ENCODE results near the gene TSPAN5.

The TSPAN5 gene

GRCh38 chr4:98643755-98644154 is 14.7 kb downstream of the TSPAN5 start:
- no peak for DNase-seq (ENCODE audit: low read depth)

GRCh38 chr4:98642991-98643426 is 15.4 kb downstream of the TSPAN5 start:
- DNase-seq (ENCODE audit: low read depth), result no peak

- DNase-seq (ENCODE audit: low read depth), result no peak
These were observed 16.3 kb downstream of the TSPAN5 start for GRCh38 chr4:98641906-98642668.

GRCh38 chr4:98641376-98641775 is 17.0 kb downstream of the TSPAN5 start:
- DNase-seq (ENCODE audit: low read depth), result no peak

- no peak for DNase-seq (ENCODE audit: low read depth)
These were observed 18.9 kb downstream of the TSPAN5 start for GRCh38 chr4:98639523-98639922.

- DNase-seq (ENCODE audit: low read depth), result no peak
These were observed 19.3 kb downstream of the TSPAN5 start for GRCh38 chr4:98639108-98639507.

- DNase-seq (ENCODE audit: low read depth), result no peak
These were observed 19.8 kb downstream of the TSPAN5 start for GRCh38 chr4:98638661-98639060.

- no peak for DNase-seq (ENCODE audit: low read depth)
These were observed 24.4 kb downstream of the TSPAN5 start for GRCh38 chr4:98634061-98634460.

GRCh38 chr4:98633159-98633558 is 25.3 kb downstream of the TSPAN5 start:
- no peak for DNase-seq (ENCODE audit: low read depth)

- DNase-seq (ENCODE audit: low read depth), result no peak
These were observed 26.2 kb downstream of the TSPAN5 start for GRCh38 chr4:98632258-98632657.

- DNase-seq (ENCODE audit: low read depth), result no peak
These were observed 26.9 kb downstream of the TSPAN5 start for GRCh38 chr4:98631506-98631905.

GRCh38 chr4:98630737-98631454 is 27.5 kb downstream of the TSPAN5 start:
- DNase-seq (ENCODE audit: low read depth), result no peak

- DNase-seq (ENCODE audit: low read depth), result no peak
These were observed 30.7 kb downstream of the TSPAN5 start for GRCh38 chr4:98627531-98628257.

GRCh38 chr4:98626350-98626749 is 32.1 kb downstream of the TSPAN5 start:
- DNase-seq (ENCODE audit: low read depth), result no peak

- no peak for DNase-seq (ENCODE audit: low read depth)
These were observed 32.5 kb downstream of the TSPAN5 start for GRCh38 chr4:98625920-98626319.

- no peak for DNase-seq (ENCODE audit: low read depth)
These were observed 33.0 kb downstream of the TSPAN5 start for GRCh38 chr4:98625399-98625798.

GRCh38 chr4:98624642-98625041 is 33.8 kb downstream of the TSPAN5 start:
- DNase-seq (ENCODE audit: low read depth), result no peak

- DNase-seq (ENCODE audit: low read depth), result no peak
These were observed 34.3 kb downstream of the TSPAN5 start for GRCh38 chr4:98624144-98624543.

- no peak for DNase-seq (ENCODE audit: low read depth)
These were observed 35.1 kb downstream of the TSPAN5 start for GRCh38 chr4:98623126-98623802.

GRCh38 chr4:98620087-98620784 is 38.2 kb downstream of the TSPAN5 start:
- no peak for DNase-seq (ENCODE audit: low read depth)

GRCh38 chr4:98619180-98619579 is 39.2 kb downstream of the TSPAN5 start:
- no peak for DNase-seq (ENCODE audit: low read depth)

- no peak for DNase-seq (ENCODE audit: low read depth)
These were observed 39.7 kb downstream of the TSPAN5 start for GRCh38 chr4:98618680-98619079.
